SK-N-SH (cell line): ENCODE results near the gene OR2Y1. TPM values are rescaled to one million over a fixed set of nuclear protein-coding genes. Genes with fewer than 3 reads are reported as not detected.

Source experiments
- CTCF ChIA-PET: fragments of 300-600, 350-600 bp; formaldehyde crosslinking; extraction: SDS; loops from one replicate; lab custom pipeline; 2021; lab: Yijun Ruan, JAX
- POLR2A ChIA-PET: fragments of 350-600 bp; sonication (Branson Sonifier 250); formaldehyde crosslinking; extraction: SDS; loops from one replicate; lab custom pipeline; 2020; ENCODE audit warnings: antibody characterized with exemption, inconsistent platforms; lab: Yijun Ruan, JAX
- DNase-seq: peaks from one replicate; pipeline ENCODE4 v3.0.0; 2012
- H2AFZ ChIP-seq: fragments of 200-600 bp; sonication (generic); 2 replicates; pipeline ENCODE4 v1.8.1; 2016; ENCODE audit warnings: antibody characterized with exemption, mild to moderate bottlenecking, low read depth
- H3F3A ChIP-seq: fragments of 200-600 bp; sonication (generic); replicated peaks from 2 replicates; pipeline ENCODE3; 2016; ENCODE audit warnings: antibody characterized with exemption, mild to moderate bottlenecking; ENCODE audit not compliant: insufficient read depth
- H3K27ac ChIP-seq, 2 experiments: fragments of 200-500 bp in 1 of 2; fragments of 200-600 bp in 1 of 2; sonication (Bioruptor generic) in 1 of 2; sonication (generic), shearing (Covaris generic) in 1 of 2; 2 replicates each; pipeline versions ENCODE4 v1.5.1 to v1.6.1; 2014 to 2016; ENCODE audit warnings: low read depth in 2 of 2, inconsistent platforms in 1 of 2, low read length in 1 of 2, mild to moderate bottlenecking in 1 of 2, mixed read lengths in 1 of 2
- H3K27me3 ChIP-seq: fragments of 200-600 bp; sonication (generic), shearing (Covaris generic); 2 replicates; pipeline ENCODE4 v1.6.1; 2016; ENCODE audit warnings: mixed run types; ENCODE audit not compliant: insufficient read depth
- H3K36me3 ChIP-seq, 2 experiments: fragments of 200-500 bp in 1 of 2; fragments of 200-600 bp in 1 of 2; sonication (Bioruptor generic) in 1 of 2; sonication (generic) in 1 of 2; replicated peaks in 1 of 2; 2 replicates each; pipeline versions ENCODE3 to v1.5.1; 2014 to 2016; ENCODE audit warnings: low read length in 1 of 2, mild to moderate bottlenecking in 1 of 2; ENCODE audit not compliant: insufficient read depth in 2 of 2, control insufficient read depth in 1 of 2
- H3K4me1 ChIP-seq, 2 experiments: fragments of 200-500 bp in 1 of 2; fragments of 200-600 bp in 1 of 2; sonication (Bioruptor generic) in 1 of 2; sonication (generic), shearing (Covaris generic) in 1 of 2; 2 replicates each; pipeline versions ENCODE4 v1.5.1 to v1.6.1; 2014 to 2016; ENCODE audit warnings: low read depth in 1 of 2, low read length in 1 of 2, mixed run types in 1 of 2; ENCODE audit not compliant: insufficient read depth in 2 of 2, control insufficient read depth in 1 of 2
- H3K4me2 ChIP-seq: fragments of 200-600 bp; sonication (generic), shearing (Covaris generic); 2 replicates; pipeline ENCODE4 v1.6.1; 2017; ENCODE audit warnings: mixed run types
- H3K4me3 ChIP-seq, 2 experiments: fragments of 200-500 bp in 1 of 2; fragments of 200-600 bp in 1 of 2; sonication (Bioruptor generic) in 1 of 2; sonication (generic), shearing (Covaris generic) in 1 of 2; 2 replicates each; pipeline versions ENCODE4 v1.5.1 to v1.8.1; 2014 to 2016; ENCODE audit warnings: low read depth in 2 of 2, inconsistent platforms in 1 of 2, low read length in 1 of 2, mild to moderate bottlenecking in 1 of 2, mixed read lengths in 1 of 2, moderate library complexity in 1 of 2
- H3K79me2 ChIP-seq: fragments of 200-600 bp; sonication (generic); 2 replicates; pipeline ENCODE4 v1.8.1; 2017; ENCODE audit warnings: mild to moderate bottlenecking; ENCODE audit not compliant: insufficient read depth
- H3K9ac ChIP-seq: fragments of 200-600 bp; sonication (generic); 2 replicates; pipeline ENCODE4 v1.6.1; 2017; ENCODE audit warnings: mixed run types
- H3K9me2 ChIP-seq: fragments of 200-600 bp; sonication (generic); 2 replicates; pipeline ENCODE4 v1.6.1; 2017; ENCODE audit warnings: mixed run types
- H3K9me3 ChIP-seq: fragments of 200-600 bp; sonication (generic); 2 replicates; pipeline ENCODE4 v1.6.1; 2017; ENCODE audit warnings: mixed run types, mild to moderate bottlenecking, moderate library complexity
- H4K20me1 ChIP-seq: fragments of 200-600 bp; sonication (generic); 2 replicates; pipeline ENCODE4 v1.6.1; 2017; ENCODE audit warnings: mild to moderate bottlenecking, mixed run types; ENCODE audit not compliant: insufficient read depth
- CTCF ChIP-seq: fragments of 200-600 bp; sonication (generic); IDR thresholded peaks from 2 replicates; pipeline ENCODE4 v1.6.1; 2017; ENCODE audit warnings: antibody characterized with exemption, mild to moderate bottlenecking, moderate library complexity
- EP300 ChIP-seq, 2 experiments: IDR thresholded peaks; 2 replicates each; pipeline versions ENCODE4 v1.4.0 to v1.6.1; 2012; ENCODE audit warnings: borderline replicate concordance in 1 of 2, low read depth in 1 of 2, low read length in 1 of 2
- EZH2phosphoT487 ChIP-seq: fragments of 200-600 bp; sonication (generic); IDR thresholded peaks from 2 replicates; pipeline ENCODE4 v1.6.1; 2017; ENCODE audit warnings: low read depth, mixed run types, mild to moderate bottlenecking, antibody characterized with exemption, moderate library complexity, borderline replicate concordance
- FOSL2 ChIP-seq: IDR thresholded peaks from 2 replicates; pipeline ENCODE4 v1.4.0; 2012; ENCODE audit warnings: low read depth, mild to moderate bottlenecking, moderate library complexity, borderline replicate concordance
- FOXJ3 ChIP-seq: sonication (generic); formaldehyde crosslinking; IDR thresholded peaks from 2 replicates; pipeline ENCODE4 v1.5.1; 2020; ENCODE audit warnings: mild to moderate bottlenecking, missing genetic modification reagents
- FOXM1 ChIP-seq: IDR thresholded peaks from 2 replicates; pipeline ENCODE4 v1.4.0; 2012; ENCODE audit warnings: low read depth, mild to moderate bottlenecking
- GABPA ChIP-seq: IDR thresholded peaks from 2 replicates; pipeline ENCODE4 v1.4.0; 2012; ENCODE audit warnings: low read depth, mild to moderate bottlenecking
- GATA2 ChIP-seq: sonication (generic); formaldehyde crosslinking; IDR thresholded peaks from 2 replicates; pipeline ENCODE4 v1.5.0; 2020; ENCODE audit warnings: mild to moderate bottlenecking, missing genetic modification reagents
- JUND ChIP-seq: IDR thresholded peaks from 2 replicates; pipeline ENCODE4 v1.4.0; 2012
- MXI1 ChIP-seq: IDR thresholded peaks from 2 replicates; pipeline ENCODE4 v1.6.1; 2012; ENCODE audit warnings: mild to moderate bottlenecking, low read depth, low read length, improper control_type of control experiment
- POLR2AphosphoS5 ChIP-seq: IDR thresholded peaks from 2 replicates; pipeline ENCODE4 v1.6.1; 2012; ENCODE audit warnings: low read depth, low read length
- RAD21 ChIP-seq: IDR thresholded peaks from 2 replicates; pipeline ENCODE4 v1.6.1; 2012; ENCODE audit warnings: mild to moderate bottlenecking, low read length
- RCOR1 ChIP-seq: fragments of 150-350 bp; IDR thresholded peaks from 2 replicates; pipeline ENCODE4 v1.6.1; 2017; ENCODE audit warnings: antibody characterized with exemption, low read length
- REST ChIP-seq: IDR thresholded peaks from 2 replicates; pipeline ENCODE4 v1.6.1; 2012; ENCODE audit warnings: mild to moderate bottlenecking, low read depth, low read length, moderate library complexity
- RXRA ChIP-seq: IDR thresholded peaks from 2 replicates; pipeline ENCODE4 v1.4.0; 2012; ENCODE audit warnings: low read depth, mild to moderate bottlenecking, borderline replicate concordance
- TCF12 ChIP-seq: IDR thresholded peaks from 2 replicates; pipeline ENCODE4 v1.4.0; 2012
- USF1 ChIP-seq: IDR thresholded peaks from 2 replicates; pipeline ENCODE4 v1.4.0; 2012; ENCODE audit warnings: low read depth, borderline replicate concordance
- USF2 ChIP-seq: fragments of 150-350 bp; IDR thresholded peaks from 2 replicates; pipeline ENCODE4 v1.6.1; 2017; ENCODE audit warnings: antibody characterized with exemption, low read length, low read depth, borderline replicate concordance
- YY1 ChIP-seq: IDR thresholded peaks from 2 replicates; pipeline ENCODE4 v1.4.0; 2012; ENCODE audit warnings: low read depth, mild to moderate bottlenecking
- ZBTB33 ChIP-seq: IDR thresholded peaks from 2 replicates; pipeline ENCODE4 v1.4.0; 2012; ENCODE audit warnings: low read depth, borderline replicate concordance
- WGBS: methylation state at CpG from one replicate; pipeline ENCODE4 v1.1.6; 2017; ENCODE audit warnings: low lambda C conversion rate; 5-methylcytosine and 5-hydroxymethylcytosine counted together
- polyA plus RNA-seq, 3 experiments: library from polyadenylated mRNA; depleted of rRNA; stranded (reverse); fragments of >200 nt; gene quantifications; 2 replicates each; pipeline ENCODE4 v1.2.3, GENCODE V29; 2012

The OR2Y1 gene
- polyA plus RNA-seq, 1 of the 3 experiments (the other 2 are of a cell fraction): not detected

- no peak for TF ChIP-seq MXI1
These were observed 44.7 kb upstream of the OR2Y1 start (continued) for GRCh38 chr5:180784497-180785097.

- POLR2A ChIA-PET: no interaction called here
- Histone ChIP-seq H3K9me3 (no peaks in the 10 kb centered on the region), H3K36me3 (no peaks in the 10 kb centered on the region), H3K27ac (no peak overlapping the region), H3K79me2 (peaks cover 3% of the 10 kb centered on the region; the same call in 1 of the 2 replicates), H3K9ac (no peak overlapping the region), H3F3A (peaks cover 23% of the 10 kb centered on the region), H2AFZ (no peak overlapping the region), H3K9me2 (no peaks in the 10 kb centered on the region), H3K27me3 (no peaks in the 10 kb centered on the region), H3K4me1 (peaks cover 2 to 14% of the 10 kb centered on the region in 2 experiments; a peak in 3 of 4 replicates), H3K4me2 (no peak overlapping the region), H3K4me3 (no peak overlapping the region), H4K20me1 (no peaks in the 10 kb centered on the region)
- 62% methylated on average over 10 of the region's 12 CpGs for WGBS
- CTCF ChIA-PET: interaction anchor here (0.6 to 4.6 kb wide), 14 partner anchors 9 to 628 kb away, joined by 3 to 39 read pairs (median 4); partner anchors contain the start of gene MGAT1
- DNase-seq: no peak
- no peak for TF ChIP-seq USF1
- no peak for TF ChIP-seq REST
- TF ChIP-seq RXRA: no peak
- no peak for TF ChIP-seq JUND
- no peak for TF ChIP-seq TCF12
- no peak for TF ChIP-seq YY1
- no peak for TF ChIP-seq GATA2 (CRISPR knock-in tag)
- TF ChIP-seq FOXM1: no peak
- TF ChIP-seq GABPA: no peak
- no peak for TF ChIP-seq CTCF
- no peak for TF ChIP-seq USF2
- TF ChIP-seq EZH2phosphoT487: no peak
- TF ChIP-seq EP300 (IDR thresholded peaks at IDR 0.05; ENCODE audit: borderline replicate concordance in 1 of 2, low read depth in 1 of 2, low read length in 1 of 2): no peak
- TF ChIP-seq POLR2AphosphoS5: no peak
- no peak for TF ChIP-seq RAD21
- TF ChIP-seq FOXJ3 (CRISPR knock-in tag): no peak
- no peak for TF ChIP-seq RCOR1
- no peak for TF ChIP-seq ZBTB33
- TF ChIP-seq FOSL2: no peak
- TF ChIP-seq MXI1: no peak
These were observed 43.6 kb upstream of the OR2Y1 start for GRCh38 chr5:180783340-180784052.
